Keratinocyte (primary cell): ENCODE data around the gene ETNK2. TPM values are rescaled to one million over a fixed set of nuclear protein-coding genes. Genes with fewer than 3 reads are reported as not detected.

Experiments
- DNase-seq: peaks from one replicate; pipeline ENCODE4 v3.0.0-alpha.2; 2011; ENCODE audit warnings: low read depth, missing footprints, low spot score
- FAIRE-seq: peaks from 2 replicates; lab custom pipeline; 2011; peaks lifted over from hg19 to GRCh38; lab: Jason Lieb, UNC
- H2AFZ ChIP-seq: 2 replicates; pipeline ENCODE4 v1.6.0; 2012; ENCODE audit warnings: low read length, control low read depth, inconsistent platforms; ENCODE audit not compliant: control insufficient read depth
- H3K27ac ChIP-seq: 2 replicates; pipeline ENCODE4 v1.5.1; 2011; ENCODE audit warnings: low read length; ENCODE audit not compliant: control insufficient read depth, insufficient read depth
- H3K27me3 ChIP-seq: 3 replicates; pipeline ENCODE4 v1.6.0; 2011; ENCODE audit warnings: low read length; ENCODE audit not compliant: control insufficient read depth, insufficient read depth; ENCODE audit errors: extremely low read depth
- H3K36me3 ChIP-seq, 2 experiments: 2 replicates in 1 of 2; 3 replicates in 1 of 2; pipeline ENCODE4 v1.5.1; 2011; ENCODE audit warnings: low read length in 2 of 2, mild to moderate bottlenecking in 1 of 2; ENCODE audit not compliant: control insufficient read depth in 2 of 2, insufficient read depth in 2 of 2; ENCODE audit errors: extremely low read depth in 1 of 2
- H3K4me1 ChIP-seq: 3 replicates; pipeline ENCODE4 v1.5.1; 2011; ENCODE audit warnings: low read length; ENCODE audit not compliant: control insufficient read depth, insufficient read depth; ENCODE audit errors: extremely low read depth
- H3K4me2 ChIP-seq: 3 replicates; pipeline ENCODE4 v1.6.0; 2011; ENCODE audit warnings: low read depth, low read length; ENCODE audit not compliant: control insufficient read depth, insufficient read depth; ENCODE audit errors: extremely low read depth
- H3K4me3 ChIP-seq, 3 experiments: fragments of 200-600 bp in 1 of 3; sonication (generic) in 1 of 3; 2 replicates in 2 of 3; 3 replicates in 1 of 3; pipeline ENCODE4 v1.5.1; 2011 to 2016; ENCODE audit warnings: low read length in 3 of 3, mild to moderate bottlenecking in 3 of 3, control low read depth in 2 of 3, inconsistent platforms in 1 of 3, low read depth in 1 of 3, mixed read lengths in 1 of 3, mixed run types in 1 of 3, moderate library complexity in 1 of 3; ENCODE audit not compliant: control insufficient read depth in 2 of 3, insufficient read depth in 2 of 3; ENCODE audit errors: extremely low read depth in 1 of 3
- H3K79me2 ChIP-seq: 2 replicates; pipeline ENCODE4 v1.6.0; 2012; ENCODE audit warnings: low read length; ENCODE audit not compliant: control insufficient read depth, insufficient read depth
- H3K9ac ChIP-seq: 3 replicates; pipeline ENCODE4 v1.6.0; 2011; ENCODE audit warnings: low read length; ENCODE audit not compliant: control insufficient read depth, insufficient read depth; ENCODE audit errors: extremely low read depth
- H3K9me1 ChIP-seq: 3 replicates; pipeline ENCODE4 v1.6.0; 2011; ENCODE audit warnings: low read length; ENCODE audit not compliant: control insufficient read depth, insufficient read depth; ENCODE audit errors: extremely low read depth
- H3K9me3 ChIP-seq: 2 replicates; pipeline ENCODE4 v1.5.1; 2012; ENCODE audit warnings: low read depth, low read length; ENCODE audit not compliant: control insufficient read depth
- H4K20me1 ChIP-seq: 3 replicates; pipeline ENCODE4 v1.6.0; 2011; ENCODE audit warnings: low read length; ENCODE audit not compliant: control insufficient read depth, insufficient read depth; ENCODE audit errors: extremely low read depth
- EZH2 ChIP-seq: IDR thresholded peaks from one replicate; pipeline ENCODE4 v1.6.1; 2012; ENCODE audit warnings: inconsistent platforms, mild to moderate bottlenecking, low read length, moderate library complexity
- dilution Hi-C: fragments of 300-500 bp; cut with MboI; formaldehyde crosslinking; loops from one replicate; pipeline ENCODE4 v1.7.0; 2020; ENCODE audit warnings: low sequenced_read_pairs; ENCODE audit not compliant: extremely low pct_ligation_motif_present
- polyA plus RNA-seq, 5 experiments: library from polyadenylated mRNA; depleted of rRNA in 3 of 5; stranded (reverse) in 3 of 5; stranded (forward) in 1 of 5; unstranded in 1 of 5; fragments of >200 nt; gene quantifications; 1 replicate in 1 of 5; 2 replicates in 3 of 5; 3 replicates in 1 of 5; pipeline versions ENCODE4 v1.2.1 to v1.2.3, GENCODE V29; 2011 to 2012; ENCODE audit warnings: missing spikeins in 2 of 5, low read depth in 1 of 5, low replicate concordance in 1 of 5
- TF ChIP-seq, protein P1 (sequence below), 3 experiments: IDR thresholded peaks in 1 of 3; conservative IDR thresholded peaks in 1 of 3; optimal IDR thresholded peaks in 1 of 3; 2 replicates in 2 of 3; 3 replicates in 1 of 3; pipeline versions ENCODE3 to v1.5.1; 2011; ENCODE audit warnings: low read length in 3 of 3, mild to moderate bottlenecking in 3 of 3, moderate library complexity in 2 of 3, control low read depth in 1 of 3, inconsistent platforms in 1 of 3; ENCODE audit not compliant: insufficient read depth in 2 of 3; ENCODE audit errors: extremely low read depth in 1 of 3

The ETNK2 gene
- polyA plus RNA-seq, 1 donor (not counting 4 experiments of a cell fraction or from before 2014, with no cell fraction given) = 18.4 TPM

DNA sequence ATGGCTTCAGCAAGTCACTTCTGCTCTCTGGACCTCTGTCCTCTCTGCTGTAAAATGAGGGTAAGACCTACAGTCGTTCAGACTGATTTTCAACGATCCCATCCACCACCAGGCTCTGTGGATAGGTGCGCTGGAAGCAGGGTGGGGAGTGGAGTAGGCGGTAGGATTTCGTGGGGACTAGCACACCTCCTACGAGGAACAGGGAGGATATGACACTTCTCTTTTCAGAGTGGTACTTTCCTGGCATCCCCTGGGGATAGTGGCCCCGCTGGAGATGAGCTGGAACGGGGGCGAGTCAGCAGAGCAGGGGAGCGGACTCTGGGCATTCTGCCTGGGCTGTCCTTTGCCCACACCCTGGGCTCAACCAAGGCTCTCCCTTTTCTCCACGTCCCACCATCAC is 17.7 kb downstream of the ETNK2 start:
- TF ChIP-seq, protein P1, sequence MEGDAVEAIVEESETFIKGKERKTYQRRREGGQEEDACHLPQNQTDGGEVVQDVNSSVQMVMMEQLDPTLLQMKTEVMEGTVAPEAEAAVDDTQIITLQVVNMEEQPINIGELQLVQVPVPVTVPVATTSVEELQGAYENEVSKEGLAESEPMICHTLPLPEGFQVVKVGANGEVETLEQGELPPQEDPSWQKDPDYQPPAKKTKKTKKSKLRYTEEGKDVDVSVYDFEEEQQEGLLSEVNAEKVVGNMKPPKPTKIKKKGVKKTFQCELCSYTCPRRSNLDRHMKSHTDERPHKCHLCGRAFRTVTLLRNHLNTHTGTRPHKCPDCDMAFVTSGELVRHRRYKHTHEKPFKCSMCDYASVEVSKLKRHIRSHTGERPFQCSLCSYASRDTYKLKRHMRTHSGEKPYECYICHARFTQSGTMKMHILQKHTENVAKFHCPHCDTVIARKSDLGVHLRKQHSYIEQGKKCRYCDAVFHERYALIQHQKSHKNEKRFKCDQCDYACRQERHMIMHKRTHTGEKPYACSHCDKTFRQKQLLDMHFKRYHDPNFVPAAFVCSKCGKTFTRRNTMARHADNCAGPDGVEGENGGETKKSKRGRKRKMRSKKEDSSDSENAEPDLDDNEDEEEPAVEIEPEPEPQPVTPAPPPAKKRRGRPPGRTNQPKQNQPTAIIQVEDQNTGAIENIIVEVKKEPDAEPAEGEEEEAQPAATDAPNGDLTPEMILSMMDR (optimal IDR thresholded peaks at IDR 0.05 in 1 of 3, IDR thresholded peaks at IDR 0.05 in 1 of 3, conservative IDR thresholded peaks at IDR 0.05 in 1 of 3; ENCODE audit: extremely low read depth in 1 of 3, insufficient read depth in 2 of 3, low read length in 3 of 3) = no peak
- TF ChIP-seq EZH2 = no peak
- Histone ChIP-seq H3K9me1 (no peaks in the 10 kb centered on the region), H3K4me1 (peaks cover 25% of the 10 kb centered on the region), H3K27ac (no peak overlapping the region), H3K4me2 (no peak overlapping the region), H3K9me3 (no peaks in the 10 kb centered on the region), H3K27me3 (no peaks in the 10 kb centered on the region), H2AFZ (no peak overlapping the region), H3K36me3 (peaks cover 0 to 1% of the 10 kb centered on the region in 2 experiments), H3K79me2 (no peaks in the 10 kb centered on the region), H3K4me3 (no peak overlapping the region), H4K20me1 (no peaks in the 10 kb centered on the region), H3K9ac (no peak overlapping the region)
- DNase-seq (no peak), FAIRE-seq (no peak)
- dilution Hi-C loops = loop anchor here (25.0 kb wide), 1 partner anchor 272 kb away; the partner anchor contains the start of gene SNRPE

DNA sequence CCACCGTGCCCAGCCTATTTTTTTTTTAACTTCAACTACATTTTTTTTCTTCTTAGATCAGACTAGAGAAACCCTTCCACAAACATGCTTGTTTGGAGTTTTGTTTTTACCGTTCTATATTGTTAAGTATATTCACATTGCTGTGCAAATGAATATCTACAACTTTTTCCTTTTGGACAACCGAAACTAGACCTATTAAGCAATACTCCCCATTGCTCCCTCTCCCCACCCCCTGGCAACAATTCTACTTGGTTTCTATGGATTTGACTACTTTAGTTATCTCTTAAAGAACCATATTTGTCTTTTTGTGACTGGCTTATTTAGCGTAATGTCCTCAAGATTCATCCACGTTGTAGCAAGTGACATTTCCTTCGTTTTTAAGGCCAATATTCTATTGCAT is 19.1 kb downstream of the ETNK2 start:
- no peaks in the 10 kb centered on the region for H3K9me1 ChIP-seq
- no peaks in the 10 kb centered on the region for H3K27me3 ChIP-seq
- H3K4me2 ChIP-seq = no peak overlapping the region
- H3K9me3 ChIP-seq = no peaks in the 10 kb centered on the region
- H2AFZ ChIP-seq = no peak overlapping the region
- peaks cover 0 to 1% of the 10 kb centered on the region in 2 experiments for H3K36me3 ChIP-seq
- FAIRE-seq (no peak), DNase-seq (no peak)
- H3K9ac ChIP-seq = no peak overlapping the region
- peaks cover 29% of the 10 kb centered on the region for H3K4me1 ChIP-seq
- H4K20me1 ChIP-seq = no peaks in the 10 kb centered on the region
- TF ChIP-seq, protein P1 (optimal IDR thresholded peaks at IDR 0.05 in 1 of 3, IDR thresholded peaks at IDR 0.05 in 1 of 3, conservative IDR thresholded peaks at IDR 0.05 in 1 of 3; ENCODE audit: extremely low read depth in 1 of 3, insufficient read depth in 2 of 3, low read length in 3 of 3) = no peak
- H3K79me2 ChIP-seq = no peaks in the 10 kb centered on the region
- dilution Hi-C loops = loop anchor here (25.0 kb wide), 1 partner anchor 270 kb away; the partner anchor contains the start of gene SNRPE
- no peak overlapping the region for H3K27ac ChIP-seq
- H3K4me3 ChIP-seq = no peak overlapping the region
